ENCODE measurements around the gene EPN2. TPM values are rescaled to one million over a fixed set of nuclear protein-coding genes. Genes with fewer than 3 reads are reported as not detected.

Gene EPN2
- total RNA-seq, 4 donors from 2014 or later = 26.0 to 45.9 (median 34.6) TPM

GRCh38 chr17:19263641-19264051 is 26.5 kb downstream of the EPN2 start:
- ATAC-seq (ENCODE audit: low FRiP score) = no peak
- no peak for TF ChIP-seq CTCF (IDR thresholded peaks at IDR 0.05)
- DNase-seq (ENCODE audit: low spot score) = no peak

- DNase-seq (ENCODE audit: low spot score) = no peak
- TF ChIP-seq CTCF (IDR thresholded peaks at IDR 0.05) = no peak
- no peak for ATAC-seq (ENCODE audit: low FRiP score)
These were observed 27.1 kb downstream of the EPN2 start for GRCh38 chr17:19264268-19264667.

GRCh38 chr17:19264681-19265080 is 27.5 kb downstream of the EPN2 start:
- no peak for TF ChIP-seq CTCF (IDR thresholded peaks at IDR 0.05)
- DNase-seq (ENCODE audit: low spot score) (no peak), ATAC-seq (ENCODE audit: low FRiP score) (no peak)

GRCh38 chr17:19265755-19266154 is 28.6 kb downstream of the EPN2 start:
- DNase-seq (ENCODE audit: low spot score) = no peak
- no peak for ATAC-seq (ENCODE audit: low FRiP score)
- no peak for TF ChIP-seq CTCF (IDR thresholded peaks at IDR 0.05)

GRCh38 chr17:19268611-19269010 is 31.4 kb downstream of the EPN2 start:
- no peak for TF ChIP-seq CTCF (IDR thresholded peaks at IDR 0.05)
- DNase-seq (ENCODE audit: low spot score) = no peak
- no peak for ATAC-seq (ENCODE audit: low FRiP score)

- no peak for ATAC-seq (ENCODE audit: low FRiP score)
- no peak for TF ChIP-seq CTCF (IDR thresholded peaks at IDR 0.05)
- no peak for DNase-seq (ENCODE audit: low spot score)
These were observed 31.9 kb downstream of the EPN2 start for GRCh38 chr17:19269106-19269505.

GRCh38 chr17:19269641-19270040 is 32.5 kb downstream of the EPN2 start:
- DNase-seq (ENCODE audit: low spot score) (no peak), ATAC-seq (ENCODE audit: low FRiP score) (no peak)
- TF ChIP-seq CTCF (IDR thresholded peaks at IDR 0.05) = no peak
